Measurements from ENCODE around the gene C19orf44.
A peak's percentile ranks its signal among the peaks of the same experiment; 100 is the strongest.
"Not testable (repeated sequence)": the region's sequence is repeated elsewhere in the genome, so short reads cannot be mapped to it uniquely, and the experiment has no call there.

The C19orf44 gene

DNA sequence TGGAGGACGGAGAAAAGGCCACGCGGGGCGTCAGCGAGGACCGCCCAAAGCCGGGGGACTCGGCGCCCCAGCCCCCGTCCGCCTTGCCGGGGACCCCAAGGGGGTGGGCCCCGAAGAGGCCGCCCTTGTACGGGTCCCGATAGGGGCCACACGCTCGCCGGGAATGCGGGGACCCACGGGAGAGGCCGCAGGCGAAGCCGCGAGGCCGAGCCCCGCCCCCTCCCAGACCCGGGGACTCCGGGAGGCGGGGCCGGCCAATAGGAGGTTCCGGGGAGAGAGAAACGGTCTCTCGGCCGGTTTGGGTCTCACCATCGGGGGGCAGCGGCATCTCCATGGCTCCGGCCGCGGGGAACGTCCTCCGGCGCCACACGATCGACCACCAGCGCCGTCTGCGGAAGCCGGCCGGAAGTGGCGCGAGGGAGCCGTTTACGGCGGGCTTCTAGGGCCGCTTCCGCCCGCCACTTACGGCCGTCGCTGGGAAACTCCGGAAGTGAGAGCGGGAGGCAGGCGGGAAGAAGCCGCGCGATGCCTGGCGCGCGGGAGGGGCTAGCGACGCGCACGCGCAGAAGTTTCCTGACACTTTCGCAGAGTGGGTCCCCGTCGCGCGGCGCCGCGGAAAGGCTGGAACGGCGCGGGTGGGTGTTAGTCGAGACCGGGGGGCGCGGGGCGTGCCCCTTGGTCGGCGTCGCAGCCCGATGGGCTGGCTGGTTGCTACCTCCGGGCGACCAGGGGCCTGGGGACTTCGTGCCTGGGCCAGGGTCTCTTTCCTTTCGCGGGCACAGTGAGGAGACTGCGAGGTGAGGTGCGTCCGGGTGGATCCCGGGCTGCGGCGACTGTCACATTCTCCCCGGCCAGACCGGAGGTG lies 46.1 kb downstream of the C19orf44 start, which contains the start of gene CHERP:
TSS of gene CHERP (minus strand) at position 393 of the 865 bp plus-strand sequence. CDS start at position 334, 59 bp downstream.
- peak within 1 kb of the TSS; percentile 80 for H3K9ac ChIP-seq (ENCODE audit: low read depth, low read length)
- H3K27me3 ChIP-seq (ENCODE audit: control insufficient read depth, insufficient read depth, low read length), result no peaks in the 10 kb centered on the region
- no peaks in the 10 kb centered on the region for H3K9me3 ChIP-seq (ENCODE audit: control insufficient read depth, insufficient read depth, low read length)
- H3K4me3 ChIP-seq (ENCODE audit: low read depth, low read length), result peak within 1 kb of the TSS; percentile 100
- peaks cover 17% of the 10 kb centered on the region for H3K36me3 ChIP-seq (ENCODE audit: control insufficient read depth, insufficient read depth, low read length)
- H3K4me1 ChIP-seq (ENCODE audit: control insufficient read depth, insufficient read depth, low read length), result no peaks in the 10 kb centered on the region
- H3K27ac ChIP-seq (ENCODE audit: low read depth, low read length), result peak within 1 kb of the TSS; percentile 91

- peak overlapping the region; percentile 100 for H3K4me3 ChIP-seq (ENCODE audit: low read depth, low read length)
- no peaks in the 10 kb centered on the region for H3K27me3 ChIP-seq (ENCODE audit: control insufficient read depth, insufficient read depth, low read length)
- peaks cover 10% of the 10 kb centered on the region for H3K36me3 ChIP-seq (ENCODE audit: control insufficient read depth, insufficient read depth, low read length)
- H3K27ac ChIP-seq (ENCODE audit: low read depth, low read length), result peak overlapping the region; percentile 76
- H3K9me3 ChIP-seq (ENCODE audit: control insufficient read depth, insufficient read depth, low read length), result no peaks in the 10 kb centered on the region
- H3K4me1 ChIP-seq (ENCODE audit: control insufficient read depth, insufficient read depth, low read length), result no peaks in the 10 kb centered on the region
- peak overlapping the region; percentile 74 for H3K9ac ChIP-seq (ENCODE audit: low read depth, low read length)
These were observed 46.8 kb downstream of the C19orf44 start for GRCh38 chr19:16542910-16543472.

- H3K27ac ChIP-seq (ENCODE audit: low read depth, low read length), result not testable (repeated sequence)
These were observed 47.5 kb downstream of the C19orf44 start for GRCh38 chr19:16543734-16544133.

GRCh38 chr19:16544473-16545231 lies 48.5 kb downstream of the C19orf44 start:
- no peak overlapping the region for H3K4me3 ChIP-seq (ENCODE audit: low read depth, low read length)
- no peak overlapping the region for H3K27ac ChIP-seq (ENCODE audit: low read depth, low read length)
- H3K36me3 ChIP-seq (ENCODE audit: control insufficient read depth, insufficient read depth, low read length), result peaks cover 3% of the 10 kb centered on the region
- no peaks in the 10 kb centered on the region for H3K9me3 ChIP-seq (ENCODE audit: control insufficient read depth, insufficient read depth, low read length)
- no peaks in the 10 kb centered on the region for H3K27me3 ChIP-seq (ENCODE audit: control insufficient read depth, insufficient read depth, low read length)
- H3K9ac ChIP-seq (ENCODE audit: low read depth, low read length), result no peak overlapping the region
- no peaks in the 10 kb centered on the region for H3K4me1 ChIP-seq (ENCODE audit: control insufficient read depth, insufficient read depth, low read length)

More at GRCh38 chr19:16543734-16544133, 47.5 kb downstream of the C19orf44 start:
- H3K9ac ChIP-seq (ENCODE audit: low read depth, low read length); H3K27me3 ChIP-seq (ENCODE audit: control insufficient read depth, insufficient read depth, low read length); H3K4me1 ChIP-seq (ENCODE audit: control insufficient read depth, insufficient read depth, low read length); H3K9me3 ChIP-seq (ENCODE audit: control insufficient read depth, insufficient read depth, low read length); H3K36me3 ChIP-seq (ENCODE audit: control insufficient read depth, insufficient read depth, low read length): not testable (repeated sequence)
- peak overlapping the region; percentile 100; the same call in 1 of the 2 replicates for H3K4me3 ChIP-seq (ENCODE audit: low read depth, low read length)

DNA sequence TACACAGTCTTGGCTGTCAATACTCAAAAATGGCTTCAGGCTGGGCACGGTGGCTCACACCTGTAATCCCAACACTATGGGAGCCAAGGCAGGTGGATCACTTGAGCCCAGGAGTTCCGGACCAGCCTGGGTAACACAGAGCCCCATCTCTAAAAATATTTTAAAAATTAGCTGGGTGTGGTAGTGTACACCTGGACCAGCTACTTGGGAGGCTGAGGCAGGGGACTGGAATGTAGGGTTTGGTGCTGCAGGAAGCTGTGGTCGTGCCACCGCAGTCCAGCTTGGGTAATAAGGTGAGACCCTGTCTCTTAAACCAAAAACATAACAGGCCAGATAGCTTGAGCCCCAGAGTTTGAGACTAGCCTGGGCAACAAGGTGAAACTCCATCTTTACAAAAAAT lies 52.8 kb downstream of the C19orf44 start:
- Histone ChIP-seq H3K9me3 (ENCODE audit: control insufficient read depth, insufficient read depth, low read length) (no peaks in the 10 kb centered on the region), H3K36me3 (ENCODE audit: control insufficient read depth, insufficient read depth, low read length) (peaks cover 26% of the 10 kb centered on the region), H3K4me1 (ENCODE audit: control insufficient read depth, insufficient read depth, low read length) (no peaks in the 10 kb centered on the region), H3K4me3 (ENCODE audit: low read depth, low read length) (no peak overlapping the region), H3K9ac (ENCODE audit: low read depth, low read length) (no peak overlapping the region), H3K27ac (ENCODE audit: low read depth, low read length) (no peak overlapping the region), H3K27me3 (ENCODE audit: control insufficient read depth, insufficient read depth, low read length) (no peaks in the 10 kb centered on the region)

DNA sequence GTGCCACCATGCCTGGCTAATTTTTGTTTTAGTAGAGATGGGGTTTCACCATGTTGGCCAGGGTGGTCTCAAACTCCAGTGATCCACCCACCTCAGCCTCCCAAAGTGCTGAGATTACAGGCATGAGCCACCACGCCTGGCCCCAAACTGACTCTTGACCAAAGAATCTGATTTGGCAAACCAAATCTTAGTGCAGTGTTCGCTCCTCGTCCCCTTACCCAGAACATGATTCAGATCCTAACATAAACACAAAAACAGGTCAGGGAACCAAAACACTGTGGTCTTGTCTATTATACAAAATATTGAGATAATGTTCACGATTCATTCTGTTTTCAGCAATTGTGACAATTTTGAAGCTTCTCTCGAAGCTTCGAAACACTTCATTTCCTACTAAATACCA lies 55.7 kb downstream of the C19orf44 start:
- peaks cover 46% of the 10 kb centered on the region for H3K36me3 ChIP-seq (ENCODE audit: control insufficient read depth, insufficient read depth, low read length)
- not testable (repeated sequence) for H3K9me3 ChIP-seq (ENCODE audit: control insufficient read depth, insufficient read depth, low read length); H3K9ac ChIP-seq (ENCODE audit: low read depth, low read length); H3K4me1 ChIP-seq (ENCODE audit: control insufficient read depth, insufficient read depth, low read length); H3K27ac ChIP-seq (ENCODE audit: low read depth, low read length); H3K4me3 ChIP-seq (ENCODE audit: low read depth, low read length); H3K27me3 ChIP-seq (ENCODE audit: control insufficient read depth, insufficient read depth, low read length)

GRCh38 chr19:16554776-16555175 lies 58.6 kb downstream of the C19orf44 start:
- Histone ChIP-seq H3K9ac (ENCODE audit: low read depth, low read length) (no peak overlapping the region), H3K4me3 (ENCODE audit: low read depth, low read length) (no peak overlapping the region), H3K27ac (ENCODE audit: low read depth, low read length) (no peak overlapping the region), H3K9me3 (ENCODE audit: control insufficient read depth, insufficient read depth, low read length) (no peaks in the 10 kb centered on the region), H3K4me1 (ENCODE audit: control insufficient read depth, insufficient read depth, low read length) (no peaks in the 10 kb centered on the region), H3K36me3 (ENCODE audit: control insufficient read depth, insufficient read depth, low read length) (peaks cover 55% of the 10 kb centered on the region), H3K27me3 (ENCODE audit: control insufficient read depth, insufficient read depth, low read length) (no peaks in the 10 kb centered on the region)

DNA sequence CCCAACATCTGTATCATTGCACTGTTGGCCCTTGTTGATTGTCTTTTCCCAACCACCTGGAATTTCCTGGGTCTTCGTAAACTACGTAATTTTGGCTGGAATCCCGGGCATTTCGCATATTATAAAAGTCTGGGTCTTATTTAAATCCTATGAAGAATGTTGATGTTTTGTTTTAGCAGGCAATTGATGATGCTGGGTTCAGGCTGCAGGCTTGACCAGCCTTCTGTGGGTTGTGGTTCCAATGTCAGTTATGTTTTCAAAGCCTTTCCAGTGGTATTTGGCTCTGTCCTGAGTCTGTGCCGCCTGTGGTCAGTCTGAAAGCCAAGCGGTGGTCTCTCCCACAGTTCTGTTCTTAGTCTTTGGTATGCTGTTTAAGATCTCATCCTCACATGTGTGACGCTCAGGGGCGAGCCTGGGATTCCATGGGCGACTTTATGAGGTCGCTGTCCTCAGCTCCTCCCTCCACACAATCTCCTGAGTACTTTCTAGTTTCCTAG lies 63.6 kb downstream of the C19orf44 start:
- Histone ChIP-seq H3K27me3 (ENCODE audit: control insufficient read depth, insufficient read depth, low read length) (no peaks in the 10 kb centered on the region), H3K36me3 (ENCODE audit: control insufficient read depth, insufficient read depth, low read length) (peaks cover 64% of the 10 kb centered on the region), H3K9ac (ENCODE audit: low read depth, low read length) (no peak overlapping the region), H3K27ac (ENCODE audit: low read depth, low read length) (no peak overlapping the region), H3K4me1 (ENCODE audit: control insufficient read depth, insufficient read depth, low read length) (no peaks in the 10 kb centered on the region), H3K4me3 (ENCODE audit: low read depth, low read length) (no peak overlapping the region), H3K9me3 (ENCODE audit: control insufficient read depth, insufficient read depth, low read length) (no peaks in the 10 kb centered on the region)

- Histone ChIP-seq H3K4me1 (ENCODE audit: control insufficient read depth, insufficient read depth, low read length) (no peaks in the 10 kb centered on the region), H3K4me3 (ENCODE audit: low read depth, low read length) (no peak overlapping the region), H3K27me3 (ENCODE audit: control insufficient read depth, insufficient read depth, low read length) (no peaks in the 10 kb centered on the region), H3K9ac (ENCODE audit: low read depth, low read length) (no peak overlapping the region), H3K9me3 (ENCODE audit: control insufficient read depth, insufficient read depth, low read length) (no peaks in the 10 kb centered on the region), H3K36me3 (ENCODE audit: control insufficient read depth, insufficient read depth, low read length) (peaks cover 63% of the 10 kb centered on the region), H3K27ac (ENCODE audit: low read depth, low read length) (no peak overlapping the region)
These were observed 65.2 kb downstream of the C19orf44 start for GRCh38 chr19:16561382-16561781.

DNA sequence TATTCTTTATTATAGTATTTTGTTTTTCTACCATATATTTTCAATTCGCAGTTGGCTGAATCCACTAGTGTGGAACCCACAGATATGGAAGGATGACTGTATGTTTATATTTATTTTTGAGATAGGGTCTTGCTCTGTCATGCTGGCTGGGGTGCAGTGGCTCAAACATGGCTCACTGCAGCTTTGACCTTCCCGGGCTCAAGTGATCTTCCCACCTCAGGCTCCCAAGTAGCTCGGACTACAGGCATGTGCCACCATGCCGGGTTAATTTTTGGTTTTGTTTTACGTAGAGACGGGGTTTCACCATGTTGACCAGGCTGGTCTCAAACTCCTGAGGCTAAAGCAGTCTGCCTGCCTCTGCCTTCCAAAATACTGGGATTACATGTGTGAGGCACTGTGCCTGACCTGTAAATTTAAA lies 66.4 kb downstream of the C19orf44 start:
- Histone ChIP-seq H3K9ac (ENCODE audit: low read depth, low read length) (no peak overlapping the region), H3K4me1 (ENCODE audit: control insufficient read depth, insufficient read depth, low read length) (no peaks in the 10 kb centered on the region), H3K27ac (ENCODE audit: low read depth, low read length) (no peak overlapping the region), H3K4me3 (ENCODE audit: low read depth, low read length) (no peak overlapping the region), H3K27me3 (ENCODE audit: control insufficient read depth, insufficient read depth, low read length) (no peaks in the 10 kb centered on the region), H3K9me3 (ENCODE audit: control insufficient read depth, insufficient read depth, low read length) (no peaks in the 10 kb centered on the region), H3K36me3 (ENCODE audit: control insufficient read depth, insufficient read depth, low read length) (peaks cover 70% of the 10 kb centered on the region)

Data from HUES48 (cell line).